ENCODE measurements around the gene EDEM2. TPM values are rescaled to one million over a fixed set of nuclear protein-coding genes. Genes with fewer than 3 reads are reported as not detected.

EDEM2 gene
- polyA plus RNA-seq, 3 donors, result 39.5 to 86.1 (median 75.6) TPM

GRCh38 chr20:35156978-35157377 is 9.8 kb upstream of the EDEM2 start:
- H3K27me3 ChIP-seq (ENCODE audit: control insufficient read depth in 2 of 2, insufficient read depth in 2 of 2, low read length in 2 of 2), result no peaks in the 10 kb centered on the region
- H3K4me2 ChIP-seq (replicated peaks; ENCODE audit: extremely low read depth, low read length, poor library complexity, severe bottlenecking), result no peak overlapping the region
- no peak for TF ChIP-seq CTCF (IDR thresholded peaks at IDR 0.05)
- no peak overlapping the region for H3K27ac ChIP-seq (ENCODE audit: low read depth in 1 of 2, low read length in 2 of 2)
- DNase-seq, result no peak
- peaks cover 4% of the 10 kb centered on the region for H3K4me1 Mint-ChIP-seq
- WGBS (ENCODE audit: insufficient coverage), result 97% methylated on average over 4 of the region's 6 CpGs
- no peak overlapping the region for H3K9ac ChIP-seq (ENCODE audit: insufficient read depth, low read length, poor library complexity, severe bottlenecking)
- peaks cover 1 to 4% (median 3%) of the 10 kb centered on the region in 3 donors for H3K27me3 Mint-ChIP-seq (ENCODE audit: low read depth in 3 of 3)
- H3K9me3 ChIP-seq (replicated peaks in 1 of 2; ENCODE audit: control insufficient read depth in 1 of 2, insufficient read depth in 1 of 2, low read length in 2 of 2), result no peaks in the 10 kb centered on the region
- H3K36me3 ChIP-seq (replicated peaks in 1 of 2; ENCODE audit: control insufficient read depth in 1 of 2, insufficient read depth in 2 of 2, low read length in 2 of 2), result no peaks in the 10 kb centered on the region
- H3K9me3 Mint-ChIP-seq, result no peaks in the 10 kb centered on the region
- H3K4me1 ChIP-seq (ENCODE audit: control insufficient read depth in 1 of 2, insufficient read depth in 2 of 2, low read length in 2 of 2), result no peaks in the 10 kb centered on the region
- no peaks in the 10 kb centered on the region for H3K79me2 ChIP-seq (ENCODE audit: insufficient read depth, low read length)
- no peak overlapping the region for H3K4me3 Mint-ChIP-seq
- H4K20me1 ChIP-seq (ENCODE audit: insufficient read depth, low read length), result no peaks in the 10 kb centered on the region
- H3K4me3 ChIP-seq (replicated peaks in 1 of 3; ENCODE audit: low read depth in 2 of 3, low read length in 3 of 3), result no peak overlapping the region
- H3K27ac Mint-ChIP-seq, result no peak overlapping the region
- H2AFZ ChIP-seq (ENCODE audit: insufficient read depth, low read depth, low read length, poor library complexity, severe bottlenecking), result no peak overlapping the region
- intact Hi-C loops (cut with micrococcal nuclease), result no loop called here
- no peaks in the 10 kb centered on the region for H3K36me3 Mint-ChIP-seq

DNA sequence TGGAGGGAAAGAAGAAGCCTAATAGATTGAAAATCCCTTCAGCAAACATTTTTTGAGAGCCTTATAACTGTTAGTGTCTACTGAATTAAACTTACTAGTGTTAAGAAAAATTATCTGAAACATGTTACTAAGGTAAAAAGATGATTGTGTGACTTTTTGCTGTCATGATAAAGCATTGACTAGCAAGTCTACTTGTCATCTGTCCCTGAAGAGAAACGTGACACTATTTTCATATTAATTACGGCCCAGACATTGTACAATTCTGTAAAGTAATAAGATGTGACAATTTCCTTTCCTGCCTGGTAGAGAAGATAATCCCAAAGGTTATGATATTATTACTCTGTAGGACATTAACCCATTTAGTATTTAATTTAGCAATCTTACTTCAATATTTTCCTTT is 8.8 kb upstream of the EDEM2 start:
- H2AFZ ChIP-seq (ENCODE audit: insufficient read depth, low read depth, low read length, poor library complexity, severe bottlenecking), result no peak overlapping the region
- H3K4me3 Mint-ChIP-seq, result no peak overlapping the region
- intact Hi-C loops (cut with micrococcal nuclease), result no loop called here
- no peaks in the 10 kb centered on the region for H3K9me3 Mint-ChIP-seq
- no peak for TF ChIP-seq CTCF (IDR thresholded peaks at IDR 0.05)
- H3K36me3 ChIP-seq (replicated peaks in 1 of 2; ENCODE audit: control insufficient read depth in 1 of 2, insufficient read depth in 2 of 2, low read length in 2 of 2), result no peaks in the 10 kb centered on the region
- H3K4me1 ChIP-seq (ENCODE audit: control insufficient read depth in 1 of 2, insufficient read depth in 2 of 2, low read length in 2 of 2), result no peaks in the 10 kb centered on the region
- no peaks in the 10 kb centered on the region for H3K27me3 ChIP-seq (ENCODE audit: control insufficient read depth in 2 of 2, insufficient read depth in 2 of 2, low read length in 2 of 2)
- H3K36me3 Mint-ChIP-seq, result no peaks in the 10 kb centered on the region
- no peaks in the 10 kb centered on the region for H3K79me2 ChIP-seq (ENCODE audit: insufficient read depth, low read length)
- no peak overlapping the region for H3K4me2 ChIP-seq (replicated peaks; ENCODE audit: extremely low read depth, low read length, poor library complexity, severe bottlenecking)
- H3K27ac Mint-ChIP-seq, result no peak overlapping the region
- H3K27me3 Mint-ChIP-seq (ENCODE audit: low read depth in 3 of 3), result peaks cover 1 to 4% (median 3%) of the 10 kb centered on the region in 3 donors
- H3K9ac ChIP-seq (ENCODE audit: insufficient read depth, low read length, poor library complexity, severe bottlenecking), result no peak overlapping the region
- H3K27ac ChIP-seq (ENCODE audit: low read depth in 1 of 2, low read length in 2 of 2), result no peak overlapping the region
- H3K4me3 ChIP-seq (replicated peaks in 1 of 3; ENCODE audit: low read depth in 2 of 3, low read length in 3 of 3), result no peak overlapping the region
- no peaks in the 10 kb centered on the region for H3K9me3 ChIP-seq (replicated peaks in 1 of 2; ENCODE audit: control insufficient read depth in 1 of 2, insufficient read depth in 1 of 2, low read length in 2 of 2)
- no peak for DNase-seq
- WGBS (ENCODE audit: insufficient coverage), result no CpG with 5 or more reads among the region's 2 CpGs
- no peaks in the 10 kb centered on the region for H3K4me1 Mint-ChIP-seq
- H4K20me1 ChIP-seq (ENCODE audit: insufficient read depth, low read length), result no peaks in the 10 kb centered on the region

Data from CD14-positive monocyte (primary cell).